GM21515 (cell line): ENCODE measurements around the gene PEX7.
"Not testable (repeated sequence)": the region's sequence is repeated elsewhere in the genome, so short reads cannot be mapped to it uniquely, and the experiment has no call there.

Experiments used
- ATAC-seq: cut with Tn5 transposase; IDR thresholded peaks from one replicate; pipeline ENCODE4 v1.9.1; 2021; ENCODE audit not compliant: unreplicated experiment

The PEX7 gene

GRCh38 chr6:136840276-136841001, 18.0 kb downstream of the PEX7 start:
- no peak for ATAC-seq

- ATAC-seq = no peak
These were observed 20.8 kb downstream of the PEX7 start for GRCh38 chr6:136843210-136843609.

GRCh38 chr6:136846046-136846445, 23.7 kb downstream of the PEX7 start:
- no peak for ATAC-seq

GRCh38 chr6:136846477-136846876, 24.1 kb downstream of the PEX7 start:
- not testable (repeated sequence) for ATAC-seq

- not testable (repeated sequence) for ATAC-seq
These were observed 27.7 kb downstream of the PEX7 start for GRCh38 chr6:136849979-136850563.

GRCh38 chr6:136859430-136859829, 37.0 kb downstream of the PEX7 start:
- ATAC-seq = no peak

- no peak for ATAC-seq
These were observed 37.7 kb downstream of the PEX7 start for GRCh38 chr6:136860043-136860442.

GRCh38 chr6:136862662-136863061, 40.3 kb downstream of the PEX7 start:
- ATAC-seq = no peak

- no peak for ATAC-seq
These were observed 41.4 kb downstream of the PEX7 start for GRCh38 chr6:136863752-136864151.

- ATAC-seq = no peak
These were observed 42.3 kb downstream of the PEX7 start for GRCh38 chr6:136864676-136865075.

- no peak for ATAC-seq
These were observed 44.6 kb downstream of the PEX7 start for GRCh38 chr6:136866872-136867416.

- no peak for ATAC-seq
These were observed 47.1 kb downstream of the PEX7 start for GRCh38 chr6:136869451-136869850.

- ATAC-seq = no peak
These were observed 51.4 kb downstream of the PEX7 start for GRCh38 chr6:136873748-136874147.

- not testable (repeated sequence) for ATAC-seq
These were observed 54.1 kb downstream of the PEX7 start for GRCh38 chr6:136876469-136876868.

- ATAC-seq = no peak
These were observed 58.5 kb downstream of the PEX7 start for GRCh38 chr6:136880748-136881460.

- ATAC-seq = no peak
These were observed 63.7 kb downstream of the PEX7 start for GRCh38 chr6:136886091-136886490.

GRCh38 chr6:136887953-136888352, 65.6 kb downstream of the PEX7 start:
- no peak for ATAC-seq

GRCh38 chr6:136889271-136890193, 67.1 kb downstream of the PEX7 start:
- no peak for ATAC-seq

- no peak for ATAC-seq
These were observed 67.9 kb downstream of the PEX7 start for GRCh38 chr6:136890194-136890839.

GRCh38 chr6:136890986-136891385, 68.6 kb downstream of the PEX7 start:
- no peak for ATAC-seq
